ENCODE measurements around the gene TECPR1.

Gene TECPR1, protein sequence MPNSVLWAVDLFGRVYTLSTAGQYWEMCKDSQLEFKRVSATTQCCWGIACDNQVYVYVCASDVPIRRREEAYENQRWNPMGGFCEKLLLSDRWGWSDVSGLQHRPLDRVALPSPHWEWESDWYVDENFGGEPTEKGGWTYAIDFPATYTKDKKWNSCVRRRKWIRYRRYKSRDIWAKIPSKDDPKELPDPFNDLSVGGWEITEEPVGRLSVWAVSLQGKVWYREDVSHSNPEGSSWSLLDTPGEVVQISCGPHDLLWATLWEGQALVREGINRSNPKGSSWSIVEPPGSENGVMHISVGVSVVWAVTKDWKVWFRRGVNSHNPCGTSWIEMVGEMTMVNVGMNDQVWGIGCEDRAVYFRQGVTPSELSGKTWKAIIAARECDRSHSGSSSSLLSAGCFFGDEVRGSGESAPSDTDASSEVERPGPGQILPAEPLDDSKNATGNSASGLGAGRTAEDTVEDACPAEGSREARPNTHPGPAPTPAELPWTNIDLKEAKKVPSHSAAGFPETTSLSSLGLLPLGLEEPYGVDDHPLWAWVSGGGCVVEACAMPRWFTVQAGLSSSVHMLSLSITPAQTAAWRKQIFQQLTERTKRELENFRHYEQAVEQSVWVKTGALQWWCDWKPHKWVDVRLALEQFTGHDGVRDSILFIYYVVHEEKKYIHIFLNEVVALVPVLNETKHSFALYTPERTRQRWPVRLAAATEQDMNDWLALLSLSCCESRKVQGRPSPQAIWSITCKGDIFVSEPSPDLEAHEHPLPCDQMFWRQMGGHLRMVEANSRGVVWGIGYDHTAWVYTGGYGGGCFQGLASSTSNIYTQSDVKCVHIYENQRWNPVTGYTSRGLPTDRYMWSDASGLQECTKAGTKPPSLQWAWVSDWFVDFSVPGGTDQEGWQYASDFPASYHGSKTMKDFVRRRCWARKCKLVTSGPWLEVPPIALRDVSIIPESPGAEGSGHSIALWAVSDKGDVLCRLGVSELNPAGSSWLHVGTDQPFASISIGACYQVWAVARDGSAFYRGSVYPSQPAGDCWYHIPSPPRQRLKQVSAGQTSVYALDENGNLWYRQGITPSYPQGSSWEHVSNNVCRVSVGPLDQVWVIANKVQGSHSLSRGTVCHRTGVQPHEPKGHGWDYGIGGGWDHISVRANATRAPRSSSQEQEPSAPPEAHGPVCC

DNA sequence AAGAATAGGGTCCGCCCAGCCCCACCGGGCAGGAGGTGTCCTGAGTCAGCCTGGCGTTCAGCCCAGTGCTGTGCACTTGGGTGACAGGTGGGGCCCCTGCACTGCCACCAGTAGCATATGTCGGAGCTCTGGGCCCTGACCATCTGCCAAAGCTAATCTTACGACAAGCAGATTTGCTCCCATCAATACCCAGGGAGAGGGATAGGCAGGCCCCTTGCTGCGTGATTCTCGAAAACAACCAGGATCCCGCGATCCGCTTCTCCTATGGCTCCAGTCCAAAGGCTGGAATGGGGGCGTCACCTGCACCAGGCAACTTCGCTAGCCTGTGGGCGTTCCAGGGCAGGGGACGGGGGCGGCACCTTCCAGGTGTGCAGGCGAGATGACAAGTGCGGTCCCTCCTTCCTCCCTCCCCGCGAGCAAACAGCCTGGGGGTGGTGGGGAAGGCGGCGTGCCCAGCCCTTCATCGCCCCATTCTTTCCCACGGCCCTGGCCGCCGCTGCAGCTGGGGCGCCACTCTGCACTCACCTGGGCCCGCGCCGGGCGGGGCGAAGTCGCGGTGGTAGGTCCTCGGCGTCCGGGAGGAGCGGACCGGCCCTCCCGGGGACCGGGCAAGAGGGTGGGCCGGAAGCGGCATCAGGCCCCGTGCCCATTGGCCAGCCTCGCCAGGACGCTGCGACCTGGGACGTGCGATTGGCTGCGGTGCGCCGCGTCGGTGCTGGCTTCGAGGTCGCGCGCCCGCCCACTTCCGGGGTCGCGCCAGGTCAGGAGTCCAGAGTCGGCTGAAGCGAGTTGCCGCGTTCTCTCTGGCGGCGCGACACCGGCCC is at the start of gene TECPR1:
TSS of gene TECPR1 (minus strand) at position 632 of the 824 bp plus-strand sequence. CDS start 6,086 bp downstream, outside the sequence.
- TF ChIP-seq, protein P1, sequence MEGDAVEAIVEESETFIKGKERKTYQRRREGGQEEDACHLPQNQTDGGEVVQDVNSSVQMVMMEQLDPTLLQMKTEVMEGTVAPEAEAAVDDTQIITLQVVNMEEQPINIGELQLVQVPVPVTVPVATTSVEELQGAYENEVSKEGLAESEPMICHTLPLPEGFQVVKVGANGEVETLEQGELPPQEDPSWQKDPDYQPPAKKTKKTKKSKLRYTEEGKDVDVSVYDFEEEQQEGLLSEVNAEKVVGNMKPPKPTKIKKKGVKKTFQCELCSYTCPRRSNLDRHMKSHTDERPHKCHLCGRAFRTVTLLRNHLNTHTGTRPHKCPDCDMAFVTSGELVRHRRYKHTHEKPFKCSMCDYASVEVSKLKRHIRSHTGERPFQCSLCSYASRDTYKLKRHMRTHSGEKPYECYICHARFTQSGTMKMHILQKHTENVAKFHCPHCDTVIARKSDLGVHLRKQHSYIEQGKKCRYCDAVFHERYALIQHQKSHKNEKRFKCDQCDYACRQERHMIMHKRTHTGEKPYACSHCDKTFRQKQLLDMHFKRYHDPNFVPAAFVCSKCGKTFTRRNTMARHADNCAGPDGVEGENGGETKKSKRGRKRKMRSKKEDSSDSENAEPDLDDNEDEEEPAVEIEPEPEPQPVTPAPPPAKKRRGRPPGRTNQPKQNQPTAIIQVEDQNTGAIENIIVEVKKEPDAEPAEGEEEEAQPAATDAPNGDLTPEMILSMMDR (IDR thresholded peaks at IDR 0.05; ENCODE audit: borderline replicate concordance, control extremely low read depth, extremely low read depth, insufficient read depth, missing control alignments): no peak
- DNase-seq (ENCODE audit: low spot score): peak; percentile 100
- in situ Hi-C loops (cut with MboI; ENCODE audit: low sequenced_read_pairs, unreplicated experiment): no loop called here

DNA sequence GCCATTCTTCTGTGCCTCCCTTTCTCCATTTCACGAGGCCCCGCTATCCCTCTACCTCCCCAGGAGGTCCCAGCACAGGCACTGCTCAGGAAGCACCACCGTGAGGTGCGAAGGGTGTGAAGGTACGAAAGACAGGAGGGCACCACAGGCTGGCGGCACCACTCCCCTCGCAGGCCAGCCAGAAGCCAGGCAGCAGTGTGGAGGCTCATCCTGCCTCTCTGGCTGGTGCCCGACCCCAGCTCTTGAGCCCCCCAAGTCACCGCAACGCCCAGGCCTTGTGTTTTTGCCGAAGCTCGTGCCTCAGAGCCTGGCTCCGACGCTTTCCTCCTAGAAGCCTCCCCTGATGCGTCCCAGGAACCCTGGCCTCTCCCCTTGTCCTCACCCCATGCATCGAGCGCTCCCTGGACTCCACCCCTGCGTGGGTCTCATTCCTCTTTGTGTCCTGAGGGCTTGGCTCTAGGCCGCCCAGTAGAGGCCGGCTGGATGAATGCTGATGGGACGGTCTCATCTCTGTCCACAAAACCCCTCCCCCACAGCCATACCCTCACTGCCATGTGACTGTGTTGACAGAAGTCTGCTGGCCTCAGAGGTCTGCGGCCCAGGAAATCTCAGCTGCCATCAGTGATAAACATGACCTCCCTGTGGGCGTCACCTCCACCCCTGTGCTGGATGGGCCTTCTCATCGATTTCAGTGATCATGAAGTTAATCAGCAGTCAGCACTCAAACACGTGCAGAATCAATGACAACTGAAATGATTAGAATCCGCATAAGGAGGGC is 48.8 kb upstream of the TECPR1 start:
- no peak for DNase-seq (ENCODE audit: low spot score)
- TF ChIP-seq, protein P1 (IDR thresholded peaks at IDR 0.05; ENCODE audit: borderline replicate concordance, control extremely low read depth, extremely low read depth, insufficient read depth, missing control alignments): no peak
- in situ Hi-C loops (cut with MboI; ENCODE audit: low sequenced_read_pairs, unreplicated experiment): loop anchor here (10.0 kb wide), 1 partner anchor 94 kb away; no protein-coding TSS in a partner anchor

DNA sequence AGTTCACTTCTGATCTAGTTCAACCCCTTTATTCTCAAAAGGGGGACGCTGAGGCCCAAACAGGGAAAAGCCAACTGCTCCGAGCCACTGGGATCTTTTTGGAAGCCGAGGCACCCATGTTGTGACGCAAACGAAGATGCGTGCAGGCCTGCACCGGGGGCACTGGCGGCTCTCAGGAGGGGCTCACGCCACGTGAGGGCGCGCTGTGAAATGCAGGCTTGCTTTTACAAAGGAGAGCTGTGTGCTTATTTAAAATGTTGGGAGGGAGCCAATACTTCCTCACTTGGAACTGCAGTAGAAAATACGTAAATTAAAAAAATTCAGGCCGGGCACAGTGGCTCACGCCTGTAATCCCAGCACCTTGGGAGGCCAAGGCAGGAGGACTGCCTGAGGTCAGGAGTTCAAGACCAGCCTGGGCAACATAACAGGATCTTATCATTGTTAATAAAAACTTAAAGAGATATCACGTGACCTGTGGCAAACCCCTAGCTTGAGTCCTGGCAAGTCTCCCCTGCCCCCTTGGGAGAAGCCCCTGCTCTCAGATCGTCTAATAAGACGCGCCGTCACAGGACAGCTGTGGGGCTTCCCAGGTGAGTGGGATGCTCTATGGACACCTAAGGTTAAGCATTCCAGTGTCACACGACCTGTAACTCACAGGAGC is 45.7 kb upstream of the TECPR1 start:
- in situ Hi-C loops (cut with MboI; ENCODE audit: low sequenced_read_pairs, unreplicated experiment): no loop called here
- no peak for DNase-seq (ENCODE audit: low spot score)

GRCh38 chr7:98296833-98297232 is 44.8 kb upstream of the TECPR1 start:
- in situ Hi-C loops (cut with MboI; ENCODE audit: low sequenced_read_pairs, unreplicated experiment): no loop called here
- TF ChIP-seq, protein P1 (IDR thresholded peaks at IDR 0.05; ENCODE audit: borderline replicate concordance, control extremely low read depth, extremely low read depth, insufficient read depth, missing control alignments): no peak
- DNase-seq (ENCODE audit: low spot score): no peak

More for the DNA sequence above, 45.7 kb upstream of the TECPR1 start:
- TF ChIP-seq, protein P1 (IDR thresholded peaks at IDR 0.05; ENCODE audit: borderline replicate concordance, control extremely low read depth, extremely low read depth, insufficient read depth, missing control alignments): no peak

- in situ Hi-C loops (cut with MboI; ENCODE audit: low sequenced_read_pairs, unreplicated experiment): no loop called here
Measured at GRCh38 chr7:98295467-98296192, 43.6 kb upstream of the TECPR1 start.

More at GRCh38 chr7:98295467-98296192, 43.6 kb upstream of the TECPR1 start:
- TF ChIP-seq, protein P1 (IDR thresholded peaks at IDR 0.05; ENCODE audit: borderline replicate concordance, control extremely low read depth, extremely low read depth, insufficient read depth, missing control alignments): no peak
- no peak for DNase-seq (ENCODE audit: low spot score)

Measured in GM13976 (cell line).